ENCODE measurements around the gene TULP1.
A peak's percentile ranks its signal among the peaks of the same experiment; 100 is the strongest.

Gene TULP1

DNA sequence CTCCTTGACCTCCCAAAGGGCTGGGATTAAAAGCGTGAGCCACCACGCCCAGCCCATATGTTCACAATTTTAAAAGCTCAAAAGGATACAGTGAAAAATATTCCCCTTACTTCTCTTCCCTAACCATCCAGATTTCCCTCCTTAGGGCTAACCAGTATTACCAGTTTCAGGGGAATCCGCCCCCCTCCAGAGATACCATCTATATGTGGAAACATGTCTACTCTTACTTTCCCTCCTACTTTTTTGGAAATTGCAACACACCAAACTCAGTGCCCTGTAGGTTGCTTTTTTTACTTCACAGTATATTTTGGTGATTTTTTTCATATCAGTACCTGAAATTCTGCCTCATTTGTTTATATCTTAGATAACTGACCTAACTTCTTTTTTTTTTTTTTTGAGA, 51.4 kb downstream of the TULP1 start:
- TF ChIP-seq, protein P1, sequence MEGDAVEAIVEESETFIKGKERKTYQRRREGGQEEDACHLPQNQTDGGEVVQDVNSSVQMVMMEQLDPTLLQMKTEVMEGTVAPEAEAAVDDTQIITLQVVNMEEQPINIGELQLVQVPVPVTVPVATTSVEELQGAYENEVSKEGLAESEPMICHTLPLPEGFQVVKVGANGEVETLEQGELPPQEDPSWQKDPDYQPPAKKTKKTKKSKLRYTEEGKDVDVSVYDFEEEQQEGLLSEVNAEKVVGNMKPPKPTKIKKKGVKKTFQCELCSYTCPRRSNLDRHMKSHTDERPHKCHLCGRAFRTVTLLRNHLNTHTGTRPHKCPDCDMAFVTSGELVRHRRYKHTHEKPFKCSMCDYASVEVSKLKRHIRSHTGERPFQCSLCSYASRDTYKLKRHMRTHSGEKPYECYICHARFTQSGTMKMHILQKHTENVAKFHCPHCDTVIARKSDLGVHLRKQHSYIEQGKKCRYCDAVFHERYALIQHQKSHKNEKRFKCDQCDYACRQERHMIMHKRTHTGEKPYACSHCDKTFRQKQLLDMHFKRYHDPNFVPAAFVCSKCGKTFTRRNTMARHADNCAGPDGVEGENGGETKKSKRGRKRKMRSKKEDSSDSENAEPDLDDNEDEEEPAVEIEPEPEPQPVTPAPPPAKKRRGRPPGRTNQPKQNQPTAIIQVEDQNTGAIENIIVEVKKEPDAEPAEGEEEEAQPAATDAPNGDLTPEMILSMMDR (IDR thresholded peaks at IDR 0.05; ENCODE audit: borderline replicate concordance, insufficient read depth, low read depth, low read length), result no peak
- no peak overlapping the region for H3K4me3 ChIP-seq (ENCODE audit: low read depth, low read length)

DNA sequence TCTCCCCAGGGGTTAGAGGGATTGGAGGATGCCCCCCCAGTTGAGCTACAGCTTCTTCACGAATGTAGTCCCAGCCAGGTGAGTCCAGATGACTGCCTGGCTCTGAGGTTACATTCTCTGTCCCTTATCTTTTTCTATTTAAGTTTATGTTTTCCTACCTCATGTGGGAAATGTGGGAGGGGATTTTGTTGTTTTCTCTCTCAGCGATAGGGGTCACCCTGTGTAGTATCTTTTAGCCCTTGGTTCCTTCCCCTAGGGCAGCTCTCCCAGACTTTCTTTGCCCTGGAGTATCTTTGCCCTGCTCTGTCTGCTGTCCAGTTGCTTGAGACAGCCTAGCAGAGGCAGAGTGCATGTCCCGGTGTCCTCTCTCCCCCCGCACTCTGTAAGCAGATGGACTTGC, 54.8 kb downstream of the TULP1 start:
- TF ChIP-seq, protein P1 (IDR thresholded peaks at IDR 0.05; ENCODE audit: borderline replicate concordance, insufficient read depth, low read depth, low read length), result no peak
- no peak overlapping the region for H3K4me3 ChIP-seq (ENCODE audit: low read depth, low read length)

DNA sequence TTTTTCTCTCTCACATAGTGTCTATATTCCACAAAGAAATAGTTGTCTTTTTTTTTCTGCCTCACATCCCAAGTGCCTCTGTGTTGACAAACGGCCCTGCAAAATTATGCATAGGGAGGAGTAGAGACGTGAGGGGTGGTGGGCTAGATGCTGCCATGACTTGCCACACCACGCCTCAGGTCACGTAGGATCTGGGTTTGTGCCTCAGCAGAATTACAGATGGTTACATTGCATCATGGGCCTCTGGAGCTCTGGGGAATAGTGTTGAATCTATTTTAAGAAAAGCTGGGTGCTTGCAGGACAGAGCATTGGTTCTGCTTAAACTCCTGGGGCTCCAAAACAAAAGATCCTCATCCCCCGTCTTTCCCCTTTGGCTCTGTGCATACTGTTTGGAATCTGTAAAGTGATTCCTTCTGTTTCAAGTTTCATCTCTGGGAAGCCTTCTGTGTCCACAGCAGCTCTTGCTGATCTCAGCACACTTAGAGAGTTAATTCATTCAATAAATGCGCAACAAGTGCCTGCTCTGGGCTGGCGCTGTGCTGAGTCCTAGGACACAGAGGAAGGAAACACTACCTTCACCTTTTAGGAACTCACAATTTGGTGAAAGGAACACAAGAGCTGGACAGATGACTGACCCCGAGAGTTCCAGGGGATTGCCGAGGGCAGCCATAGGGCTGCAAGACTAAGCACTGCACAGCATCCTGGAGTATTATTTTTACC, 58.1 kb downstream of the TULP1 start:
- no peak overlapping the region for H3K4me3 ChIP-seq (ENCODE audit: low read depth, low read length)
- TF ChIP-seq, protein P1 (IDR thresholded peaks at IDR 0.05; ENCODE audit: borderline replicate concordance, insufficient read depth, low read depth, low read length), result no peak

DNA sequence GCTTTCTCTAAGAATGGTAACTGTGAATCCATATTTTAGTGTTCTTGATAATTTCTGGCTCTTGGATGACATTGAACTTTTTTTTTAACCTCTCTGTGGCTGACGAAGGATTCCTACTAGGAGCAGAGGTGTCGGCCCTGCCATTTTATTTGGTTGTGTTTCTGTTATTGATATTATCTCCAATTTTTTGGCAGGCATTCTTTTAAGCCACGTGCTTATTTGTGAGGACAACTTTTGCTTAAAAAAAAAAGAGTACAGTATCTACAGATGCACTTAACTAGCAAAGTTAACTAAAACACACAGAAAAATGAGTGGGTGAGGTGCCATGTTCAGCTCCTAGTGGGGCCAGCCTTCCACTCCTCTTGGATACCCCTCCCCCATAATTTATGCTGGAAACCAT, 59.5 kb downstream of the TULP1 start:
- H3K4me3 ChIP-seq (ENCODE audit: low read depth, low read length), result no peak overlapping the region
- TF ChIP-seq, protein P1 (IDR thresholded peaks at IDR 0.05; ENCODE audit: borderline replicate concordance, insufficient read depth, low read depth, low read length), result no peak

DNA sequence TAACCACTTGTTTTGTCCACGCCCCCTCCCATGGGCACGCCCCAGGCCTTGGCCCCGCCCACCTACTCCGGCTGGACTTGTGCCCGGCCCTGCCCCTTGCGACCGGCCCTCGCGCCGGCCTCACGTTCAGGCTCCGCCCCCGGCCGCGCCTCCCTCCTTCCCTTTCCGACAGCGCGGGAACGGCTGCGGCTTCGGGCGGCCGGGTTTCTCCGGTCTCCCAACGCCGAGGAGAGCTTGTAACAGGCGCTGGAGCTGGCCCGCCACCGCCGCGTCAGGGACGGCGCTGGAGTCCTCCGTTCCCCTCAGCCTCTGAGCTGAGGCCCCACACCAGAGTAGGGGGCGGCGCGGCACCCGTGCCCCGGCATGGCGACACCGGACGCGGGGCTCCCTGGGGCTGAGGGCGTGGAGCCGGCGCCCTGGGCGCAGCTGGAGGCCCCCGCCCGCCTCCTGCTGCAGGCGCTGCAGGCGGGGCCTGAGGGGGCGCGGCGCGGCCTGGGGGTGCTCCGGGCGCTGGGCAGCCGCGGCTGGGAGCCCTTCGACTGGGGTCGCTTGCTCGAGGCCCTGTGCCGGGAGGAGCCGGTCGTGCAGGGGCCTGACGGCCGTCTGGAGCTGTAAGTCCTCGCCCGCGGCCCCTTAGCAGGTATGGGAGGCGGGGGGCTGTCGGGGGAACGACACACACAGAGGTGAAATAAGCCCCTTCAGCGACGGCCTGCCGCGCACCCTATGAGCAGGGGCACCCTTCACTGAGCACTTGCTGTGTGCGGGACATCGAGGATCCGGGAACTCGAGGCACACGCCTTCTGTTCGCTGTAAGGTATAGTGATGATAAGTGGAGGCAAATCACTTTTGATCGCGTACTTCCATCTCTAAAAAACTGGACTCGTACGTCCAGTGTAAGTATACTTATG, 60.3 kb downstream of the TULP1 start, which contains the start of gene FANCE:
FANCE (plus strand) TSS at position 156 of the 908 bp plus-strand sequence; CDS start at position 364, 208 bp downstream.
- peak within 1 kb of the TSS; percentile 68 for H3K4me3 ChIP-seq (ENCODE audit: low read depth, low read length)
- TF ChIP-seq, protein P1 (IDR thresholded peaks at IDR 0.05; ENCODE audit: borderline replicate concordance, insufficient read depth, low read depth, low read length), result no peak

DNA sequence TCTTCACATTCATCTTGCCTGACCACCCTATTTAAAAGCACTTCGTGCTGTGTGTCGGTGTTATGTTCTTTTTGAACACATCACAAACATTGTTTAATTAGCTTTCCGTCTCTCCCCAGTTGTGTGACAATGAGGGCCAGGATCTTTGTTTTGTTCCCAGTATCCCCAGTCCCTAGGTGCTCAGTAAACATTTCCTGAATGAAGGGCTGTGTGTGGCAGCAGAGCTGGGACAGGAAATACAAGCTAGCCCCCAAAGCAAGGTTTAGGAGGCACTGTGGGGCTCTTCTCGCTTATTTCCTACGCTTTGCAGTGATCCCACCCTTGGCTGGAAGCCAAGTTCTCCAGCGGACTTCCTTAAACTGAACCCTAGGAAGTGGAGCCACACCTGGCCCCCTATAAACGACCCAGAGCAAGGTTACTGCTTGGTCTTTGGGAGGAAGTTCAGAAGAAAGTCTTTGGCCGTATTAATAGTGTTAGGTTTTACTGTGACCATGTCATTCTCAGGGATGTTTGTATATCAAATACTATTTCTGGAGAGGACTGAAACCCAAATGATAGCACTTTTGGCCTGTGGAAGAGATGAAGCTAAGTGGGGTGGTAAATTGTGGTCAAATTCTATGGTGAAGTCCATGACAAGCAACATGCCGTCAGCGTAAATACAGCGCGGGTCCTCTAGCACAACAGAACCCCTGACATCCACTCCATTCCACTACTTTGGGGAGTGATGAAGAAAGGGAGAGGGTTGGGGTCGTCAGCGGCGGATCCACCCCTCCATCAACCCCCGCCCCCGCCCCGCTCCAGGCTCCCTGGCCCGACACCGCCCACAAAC, 61.1 kb downstream of the TULP1 start:
- TF ChIP-seq, protein P1 (IDR thresholded peaks at IDR 0.05; ENCODE audit: borderline replicate concordance, insufficient read depth, low read depth, low read length), result no peak

More for the DNA sequence above, 61.1 kb downstream of the TULP1 start:
- no peak overlapping the region for H3K4me3 ChIP-seq (ENCODE audit: low read depth, low read length)
